HEK293 (cell line): ENCODE data around the gene COL4A1.

Source experiments
- CTCF ChIA-PET: fragments of 350-600 bp; formaldehyde crosslinking; extraction: SDS; loops from one replicate; lab custom pipeline; 2021; ENCODE audit warnings: antibody characterized with exemption; lab: Yijun Ruan, JAX
- POLR2A ChIA-PET: fragments of 300-600 bp; formaldehyde crosslinking; extraction: SDS; loops from one replicate; lab custom pipeline; 2020; ENCODE audit warnings: antibody characterized with exemption, inconsistent platforms; lab: Yijun Ruan, JAX
- H3K27ac ChIP-seq: fragments of 200-500 bp; sonication (Bioruptor generic); 2 replicates; pipeline ENCODE4 v1.5.1; 2014; ENCODE audit warnings: low read depth, low read length, control low read depth, inconsistent platforms; ENCODE audit errors: extremely low read depth
- H3K36me3 ChIP-seq, 2 experiments: fragments of 200-500 bp in 1 of 2; sonication (Bioruptor generic) in 1 of 2; 1 replicate in 1 of 2; 2 replicates in 1 of 2; pipeline ENCODE4 v1.5.1; 2014 to 2017; ENCODE audit warnings: inconsistent platforms in 2 of 2, low read length in 2 of 2; ENCODE audit not compliant: control insufficient read depth in 2 of 2, insufficient read depth in 1 of 2
- H3K4me1 ChIP-seq: fragments of 200-500 bp; sonication (Bioruptor generic); 2 replicates; pipeline ENCODE4 v1.5.1; 2014; ENCODE audit warnings: mild to moderate bottlenecking, low read length, inconsistent platforms; ENCODE audit not compliant: control insufficient read depth, insufficient read depth
- H3K4me3 ChIP-seq: 2 replicates; pipeline ENCODE4 v1.5.1; 2011; ENCODE audit warnings: low read depth, mild to moderate bottlenecking, control low read depth, low read length, moderate library complexity
- H3K9me3 ChIP-seq: fragments of 200-500 bp; sonication (Bioruptor generic); 2 replicates; pipeline ENCODE4 v1.5.1; 2014; ENCODE audit warnings: low read depth, low read length, inconsistent platforms; ENCODE audit not compliant: control insufficient read depth, insufficient read depth
- MZF1 ChIP-seq: fragments of 450-650 bp; formaldehyde crosslinking; IDR thresholded peaks from 2 replicates; pipeline ENCODE4 v1.5.1; 2017; ENCODE audit warnings: missing biosample characterization, missing genetic modification characterization, borderline replicate concordance
- PRDM1 ChIP-seq: fragments of 450-650 bp; formaldehyde crosslinking; IDR thresholded peaks from 2 replicates; pipeline ENCODE4; 2016; ENCODE audit warnings: missing biosample characterization, missing genetic modification characterization
- ZBTB1 ChIP-seq: fragments of 450-650 bp; formaldehyde crosslinking; IDR thresholded peaks from 2 replicates; pipeline ENCODE4 v1.5.1; 2016; ENCODE audit warnings: missing biosample characterization, missing genetic modification characterization
- ZFHX2 ChIP-seq: fragments of 450-650 bp; formaldehyde crosslinking; conservative IDR thresholded peaks from 2 replicates; pipeline ENCODE4 v1.5.1; 2016; ENCODE audit warnings: missing biosample characterization, missing genetic modification characterization
- ZNF138 ChIP-seq: fragments of 450-650 bp; formaldehyde crosslinking; IDR thresholded peaks from 2 replicates; pipeline ENCODE4 v1.5.1; 2016; ENCODE audit warnings: missing biosample characterization, missing genetic modification characterization, borderline replicate concordance
- ZNF157 ChIP-seq: fragments of 450-650 bp; formaldehyde crosslinking; IDR thresholded peaks from 2 replicates; pipeline ENCODE4 v1.5.1; 2016; ENCODE audit warnings: missing biosample characterization, missing genetic modification characterization
- ZNF311 ChIP-seq: fragments of 450-650 bp; formaldehyde crosslinking; IDR thresholded peaks from 2 replicates; pipeline ENCODE4 v1.5.1; 2017; ENCODE audit warnings: missing biosample characterization, missing genetic modification characterization, borderline replicate concordance
- ZNF670 ChIP-seq: fragments of 450-650 bp; formaldehyde crosslinking; IDR thresholded peaks from 2 replicates; pipeline ENCODE4 v1.5.1; 2016; ENCODE audit warnings: missing biosample characterization, missing genetic modification characterization, low read depth
- ZNF76 ChIP-seq: fragments of 450-650 bp; formaldehyde crosslinking; IDR thresholded peaks from 2 replicates; pipeline ENCODE4; 2016; ENCODE audit warnings: low read depth, missing biosample characterization, missing genetic modification characterization, borderline replicate concordance
- ZNF791 ChIP-seq: fragments of 450-650 bp; formaldehyde crosslinking; IDR thresholded peaks from 2 replicates; pipeline ENCODE4 v1.5.1; 2016; ENCODE audit warnings: missing biosample characterization, missing genetic modification characterization
- ZNF830 ChIP-seq: fragments of 450-650 bp; IDR thresholded peaks from 2 replicates; pipeline ENCODE4 v1.5.0; 2018; ENCODE audit warnings: missing biosample characterization, missing genetic modification characterization, low read depth, mild to moderate bottlenecking, moderate library complexity
- TF ChIP-seq, protein P1 (sequence below): fragments of 450-650 bp; formaldehyde crosslinking; IDR thresholded peaks from 2 replicates; pipeline ENCODE4 v1.5.1; 2016; ENCODE audit warnings: missing biosample characterization, missing genetic modification characterization
- TF ChIP-seq, protein P2 (sequence below): fragments of 450-650 bp; formaldehyde crosslinking; IDR thresholded peaks from 2 replicates; pipeline ENCODE4 v1.5.1; 2017; ENCODE audit warnings: missing biosample characterization, missing genetic modification characterization
- TF ChIP-seq, protein P3 (sequence below): fragments of 450-650 bp; formaldehyde crosslinking; IDR thresholded peaks from 2 replicates; pipeline ENCODE4 v1.5.1; 2016; ENCODE audit warnings: missing biosample characterization, missing genetic modification characterization

Gene COL4A1

DNA sequence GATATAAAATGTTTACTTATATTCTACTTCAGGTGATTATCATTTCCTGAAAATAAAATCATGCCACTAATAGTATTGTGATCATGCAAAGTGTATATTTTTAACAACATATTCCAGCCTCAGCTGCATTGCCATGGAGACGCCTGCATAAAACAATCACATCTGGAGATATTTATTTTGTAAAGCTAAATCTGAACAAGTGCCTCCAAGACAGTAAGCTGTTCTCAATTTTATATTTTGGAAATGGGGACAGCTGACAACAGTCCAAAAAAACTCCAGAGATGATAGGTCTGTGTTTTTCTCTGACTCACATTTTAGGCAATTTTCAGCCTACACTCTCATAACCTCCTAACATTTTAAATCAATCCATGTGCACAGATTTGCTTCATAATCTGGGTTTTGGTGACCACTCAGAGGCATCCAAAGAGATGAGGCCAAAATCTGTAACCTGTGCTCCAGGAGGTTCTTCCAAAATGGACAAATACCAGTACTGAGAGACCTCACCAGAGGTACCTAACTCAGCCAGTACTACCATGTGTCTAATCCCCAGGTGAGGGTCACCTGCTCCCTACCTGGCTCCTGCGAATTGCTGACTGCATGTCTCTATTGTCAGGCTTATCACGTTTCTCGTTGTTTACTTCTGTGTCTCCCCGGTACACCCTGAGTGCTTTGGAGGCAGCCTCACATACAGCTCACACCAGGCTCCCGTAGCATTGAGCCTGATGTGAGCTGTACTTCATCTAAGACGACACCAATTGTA is 62.7 kb downstream of the COL4A1 start (continued):
- TF ChIP-seq, protein P1, sequence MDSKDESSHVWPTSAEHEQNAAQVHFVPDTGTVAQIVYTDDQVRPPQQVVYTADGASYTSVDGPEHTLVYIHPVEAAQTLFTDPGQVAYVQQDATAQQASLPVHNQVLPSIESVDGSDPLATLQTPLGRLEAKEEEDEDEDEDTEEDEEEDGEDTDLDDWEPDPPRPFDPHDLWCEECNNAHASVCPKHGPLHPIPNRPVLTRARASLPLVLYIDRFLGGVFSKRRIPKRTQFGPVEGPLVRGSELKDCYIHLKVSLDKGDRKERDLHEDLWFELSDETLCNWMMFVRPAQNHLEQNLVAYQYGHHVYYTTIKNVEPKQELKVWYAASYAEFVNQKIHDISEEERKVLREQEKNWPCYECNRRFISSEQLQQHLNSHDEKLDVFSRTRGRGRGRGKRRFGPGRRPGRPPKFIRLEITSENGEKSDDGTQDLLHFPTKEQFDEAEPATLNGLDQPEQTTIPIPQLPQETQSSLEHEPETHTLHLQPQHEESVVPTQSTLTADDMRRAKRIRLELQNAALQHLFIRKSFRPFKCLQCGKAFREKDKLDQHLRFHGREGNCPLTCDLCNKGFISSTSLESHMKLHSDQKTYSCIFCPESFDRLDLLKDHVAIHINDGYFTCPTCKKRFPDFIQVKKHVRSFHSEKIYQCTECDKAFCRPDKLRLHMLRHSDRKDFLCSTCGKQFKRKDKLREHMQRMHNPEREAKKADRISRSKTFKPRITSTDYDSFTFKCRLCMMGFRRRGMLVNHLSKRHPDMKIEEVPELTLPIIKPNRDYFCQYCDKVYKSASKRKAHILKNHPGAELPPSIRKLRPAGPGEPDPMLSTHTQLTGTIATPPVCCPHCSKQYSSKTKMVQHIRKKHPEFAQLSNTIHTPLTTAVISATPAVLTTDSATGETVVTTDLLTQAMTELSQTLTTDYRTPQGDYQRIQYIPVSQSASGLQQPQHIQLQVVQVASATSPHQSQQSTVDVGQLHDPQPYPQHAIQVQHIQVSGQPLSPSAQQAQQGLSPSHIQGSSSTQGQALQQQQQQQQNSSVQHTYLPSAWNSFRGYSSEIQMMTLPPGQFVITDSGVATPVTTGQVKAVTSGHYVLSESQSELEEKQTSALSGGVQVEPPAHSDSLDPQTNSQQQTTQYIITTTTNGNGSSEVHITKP: no peak
- TF ChIP-seq, protein P2, sequence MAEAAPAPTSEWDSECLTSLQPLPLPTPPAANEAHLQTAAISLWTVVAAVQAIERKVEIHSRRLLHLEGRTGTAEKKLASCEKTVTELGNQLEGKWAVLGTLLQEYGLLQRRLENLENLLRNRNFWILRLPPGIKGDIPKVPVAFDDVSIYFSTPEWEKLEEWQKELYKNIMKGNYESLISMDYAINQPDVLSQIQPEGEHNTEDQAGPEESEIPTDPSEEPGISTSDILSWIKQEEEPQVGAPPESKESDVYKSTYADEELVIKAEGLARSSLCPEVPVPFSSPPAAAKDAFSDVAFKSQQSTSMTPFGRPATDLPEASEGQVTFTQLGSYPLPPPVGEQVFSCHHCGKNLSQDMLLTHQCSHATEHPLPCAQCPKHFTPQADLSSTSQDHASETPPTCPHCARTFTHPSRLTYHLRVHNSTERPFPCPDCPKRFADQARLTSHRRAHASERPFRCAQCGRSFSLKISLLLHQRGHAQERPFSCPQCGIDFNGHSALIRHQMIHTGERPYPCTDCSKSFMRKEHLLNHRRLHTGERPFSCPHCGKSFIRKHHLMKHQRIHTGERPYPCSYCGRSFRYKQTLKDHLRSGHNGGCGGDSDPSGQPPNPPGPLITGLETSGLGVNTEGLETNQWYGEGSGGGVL (tag by site-specific recombination): no peak

GRCh38 chr13:110242615-110243014 is 64.3 kb downstream of the COL4A1 start:
- CTCF ChIA-PET: interaction anchor here (0.6 to 1.5 kb wide), 4 partner anchors 21 to 66 kb away, joined by 3 to 7 read pairs (median 4); no protein-coding TSS in a partner anchor
- no peak for TF ChIP-seq ZFHX2
- TF ChIP-seq ZNF670 (tag by site-specific recombination): no peak
- TF ChIP-seq ZNF830 (tag by site-specific recombination): no peak
- TF ChIP-seq ZNF311 (tag by site-specific recombination): no peak
- TF ChIP-seq ZNF76 (tag by site-specific recombination): no peak
- no peak for TF ChIP-seq ZNF791 (tag by site-specific recombination)
- TF ChIP-seq ZNF138 (tag by site-specific recombination): no peak
- TF ChIP-seq, all 188 proteins: peak for 0
- Histone ChIP-seq H3K27ac (no peak overlapping the region), H3K4me1 (no peaks in the 10 kb centered on the region), H3K9me3 (no peaks in the 10 kb centered on the region), H3K4me3 (no peak overlapping the region), H3K36me3 (no peaks in the 10 kb centered on the region)
- POLR2A ChIA-PET: interaction anchor here (0.7 kb wide), 1 partner anchor 174 kb away, joined by 4 read pairs; no protein-coding TSS in a partner anchor

GRCh38 chr13:110240943-110241342 is 66.0 kb downstream of the COL4A1 start:
- ChIA-PET POLR2A (no interaction called here), CTCF (interaction anchor here (0.6 kb wide), 1 partner anchor 140 kb away, joined by 7 read pairs; no protein-coding TSS in a partner anchor)
- no peak overlapping the region for H3K27ac ChIP-seq
- no peaks in the 10 kb centered on the region for H3K36me3 ChIP-seq
- no peaks in the 10 kb centered on the region for H3K9me3 ChIP-seq
- H3K4me1 ChIP-seq: no peaks in the 10 kb centered on the region
- H3K4me3 ChIP-seq: no peak overlapping the region
- TF ChIP-seq ZNF157 (tag by site-specific recombination) (no peak), MZF1 (tag by site-specific recombination) (no peak), PRDM1 (tag by site-specific recombination) (no peak), ZBTB1 (tag by site-specific recombination) (no peak)
- TF ChIP-seq, protein P3, sequence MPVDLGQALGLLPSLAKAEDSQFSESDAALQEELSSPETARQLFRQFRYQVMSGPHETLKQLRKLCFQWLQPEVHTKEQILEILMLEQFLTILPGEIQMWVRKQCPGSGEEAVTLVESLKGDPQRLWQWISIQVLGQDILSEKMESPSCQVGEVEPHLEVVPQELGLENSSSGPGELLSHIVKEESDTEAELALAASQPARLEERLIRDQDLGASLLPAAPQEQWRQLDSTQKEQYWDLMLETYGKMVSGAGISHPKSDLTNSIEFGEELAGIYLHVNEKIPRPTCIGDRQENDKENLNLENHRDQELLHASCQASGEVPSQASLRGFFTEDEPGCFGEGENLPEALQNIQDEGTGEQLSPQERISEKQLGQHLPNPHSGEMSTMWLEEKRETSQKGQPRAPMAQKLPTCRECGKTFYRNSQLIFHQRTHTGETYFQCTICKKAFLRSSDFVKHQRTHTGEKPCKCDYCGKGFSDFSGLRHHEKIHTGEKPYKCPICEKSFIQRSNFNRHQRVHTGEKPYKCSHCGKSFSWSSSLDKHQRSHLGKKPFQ: no peak
